Motor neuron (in vitro differentiated cells): ENCODE results near the gene IQSEC3. TPM values are rescaled to one million over a fixed set of nuclear protein-coding genes. Genes with fewer than 3 reads are reported as not detected.
A peak's percentile ranks its signal among the peaks of the same experiment; 100 is the strongest.
"Not testable (repeated sequence)": the region's sequence is repeated elsewhere in the genome, so short reads cannot be mapped to it uniquely, and the experiment has no call there.

Experiments
- ATAC-seq, 8 experiments: fragments of 200-7000 bp; cut with Tn5 transposase; replicated peaks in 6 of 8; 2 replicates each; pipeline ENCODE4 v1.8.0; 2021; ENCODE audit warnings: mild to moderate bottlenecking in 8 of 8, moderate library complexity in 8 of 8
- H3K27ac ChIP-seq, 2 donors: fragments of 250-450 bp; sonication (Bioruptor Pico); 2 replicates each; pipeline ENCODE4 v1.9.0; 2021; ENCODE audit warnings: antibody characterized with exemption in 2 of 2, mild to moderate bottlenecking in 2 of 2, moderate library complexity in 1 of 2
- H3K4me1 ChIP-seq, 2 donors: fragments of 250-450 bp; sonication (Bioruptor Pico); replicated peaks in 1 of 2; 2 replicates each; pipeline ENCODE4 v1.6.1; 2021; ENCODE audit warnings: antibody characterized with exemption in 2 of 2, mild to moderate bottlenecking in 2 of 2, moderate library complexity in 1 of 2
- H3K4me3 ChIP-seq, 5 donors: fragments of 250-450 bp; sonication (Bioruptor Pico); 2 replicates each; pipeline ENCODE4 v1.9.0; 2021; ENCODE audit warnings: antibody characterized with exemption in 5 of 5, mild to moderate bottlenecking in 5 of 5, moderate library complexity in 4 of 5
- WGBS, 10 experiments: fragments of 450-650 bp; shearing (Covaris generic); methylation state at CpG; one replicate each; pipeline ENCODE4 v1.0.0; 2022; 5-methylcytosine and 5-hydroxymethylcytosine counted together
- in situ Hi-C, 9 experiments: fragments of 400-800 bp; cut with MboI; loops; one replicate each; pipeline ENCODE4 v1.15.0; 2021; ENCODE audit warnings: low sequenced_read_pairs in 9 of 9, low pct_unique_long_range_greater_than_20kb in 2 of 9; ENCODE audit not compliant: unreplicated experiment in 9 of 9
- total RNA-seq, 8 experiments: library from RNA; unstranded; fragments of 300-600 nt; gene quantifications; 2 replicates each; pipeline versions ENCODE4 v1.2.3 to v1.2.4, GENCODE V29; 2022

IQSEC3 gene
- total RNA-seq, 8 experiments from 2014 or later, result 0.09 to 5.6 (median 1.8) TPM

DNA sequence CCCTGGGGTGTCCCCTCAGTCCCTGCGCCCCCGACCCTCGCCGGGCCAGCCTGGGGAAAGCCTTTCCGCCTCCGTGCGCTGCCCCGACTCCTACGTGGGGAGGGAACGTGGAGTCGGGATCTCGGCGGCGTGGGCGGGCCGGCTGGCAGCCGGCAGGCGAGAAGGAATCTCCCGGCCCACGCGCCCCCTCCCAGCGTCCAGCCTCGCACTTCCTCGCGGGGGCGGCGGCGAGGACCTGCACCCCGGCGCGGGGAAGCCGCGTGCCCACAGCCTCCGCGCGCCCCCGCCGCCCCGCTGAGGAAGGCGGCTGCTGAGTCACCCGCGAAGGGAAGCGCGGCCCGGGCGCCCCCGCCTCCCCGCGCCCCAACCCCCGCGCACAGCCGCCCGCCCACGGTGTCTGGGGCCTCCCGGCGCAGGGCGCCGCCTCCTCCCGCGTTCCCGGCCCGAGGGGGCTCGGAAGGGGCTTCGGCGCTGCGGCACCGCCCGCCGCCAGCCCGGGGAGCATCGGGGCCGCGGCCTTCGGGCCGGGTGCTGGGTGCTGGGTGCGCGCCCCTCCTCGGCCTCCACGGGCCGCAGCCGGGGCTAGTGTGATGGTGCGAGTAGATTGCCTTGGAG is 11.3 kb downstream of the IQSEC3 start:
- H3K4me1 ChIP-seq, H3K27ac ChIP-seq, in situ Hi-C loops: not testable (repeated sequence)
- H3K4me3 ChIP-seq, result peak overlapping the region; percentile 10 to 25 (median 21)
- WGBS, 10 experiments, result no CpG with 5 or more reads among the region's 82 CpGs
- ATAC-seq, result peak; percentile 29 to 90 (median 84)

DNA sequence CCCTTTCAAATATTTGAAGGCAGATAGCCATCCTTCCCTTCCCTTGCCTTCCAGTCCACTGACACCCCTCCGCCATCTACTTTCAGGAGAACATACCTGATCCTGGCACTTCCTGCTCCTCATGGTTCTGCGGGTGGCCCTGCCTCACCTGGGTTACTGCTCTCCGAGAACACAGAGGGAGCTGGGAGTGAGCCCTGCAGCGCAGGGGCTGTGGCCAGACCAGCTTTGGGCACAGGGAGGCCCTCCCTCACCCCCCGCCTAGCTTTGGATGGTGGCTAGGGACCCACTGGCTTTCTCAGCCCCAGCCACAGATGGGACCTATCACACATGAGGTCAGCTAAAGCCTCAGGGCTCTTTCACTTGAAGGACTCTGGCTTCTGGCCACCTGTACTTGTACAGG is 12.4 kb downstream of the IQSEC3 start:
- ATAC-seq, result no peak
- H3K27ac ChIP-seq, result no peak overlapping the region
- 30 to 92% (median 80%) methylated on average over 1 to 2 of the region's 5 CpGs; no CpG with 5 or more reads in 7 of the 10 experiments for WGBS, 10 experiments
- no peaks in the 10 kb centered on the region for H3K4me1 ChIP-seq
- in situ Hi-C loops, result no loop called here
- no peak overlapping the region for H3K4me3 ChIP-seq

DNA sequence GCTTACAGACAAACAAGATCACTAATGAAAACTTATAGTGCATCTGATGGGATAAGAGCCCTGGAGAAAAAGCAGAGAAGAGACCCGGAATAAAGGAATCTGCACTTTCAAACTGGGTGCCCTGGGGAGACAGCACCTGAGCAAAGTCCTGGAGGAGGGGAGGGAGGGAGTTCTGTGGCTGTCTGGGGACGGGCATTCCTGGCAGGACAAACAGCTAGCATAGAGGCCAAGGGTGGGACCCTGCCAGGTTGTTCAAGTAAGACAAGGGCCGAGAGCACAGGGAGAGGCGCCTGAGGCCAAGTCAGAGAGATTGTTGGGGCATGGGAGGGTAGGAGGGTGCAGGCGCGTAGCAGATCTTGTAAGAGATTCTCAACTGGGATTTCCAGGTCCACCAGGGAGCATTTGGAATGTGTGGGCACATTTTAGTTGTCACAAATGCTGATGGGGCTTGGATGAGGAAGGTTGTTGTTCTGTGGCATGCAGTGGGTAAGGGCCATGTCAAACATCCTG is 14.2 kb downstream of the IQSEC3 start:
- in situ Hi-C loops, result no loop called here

DNA sequence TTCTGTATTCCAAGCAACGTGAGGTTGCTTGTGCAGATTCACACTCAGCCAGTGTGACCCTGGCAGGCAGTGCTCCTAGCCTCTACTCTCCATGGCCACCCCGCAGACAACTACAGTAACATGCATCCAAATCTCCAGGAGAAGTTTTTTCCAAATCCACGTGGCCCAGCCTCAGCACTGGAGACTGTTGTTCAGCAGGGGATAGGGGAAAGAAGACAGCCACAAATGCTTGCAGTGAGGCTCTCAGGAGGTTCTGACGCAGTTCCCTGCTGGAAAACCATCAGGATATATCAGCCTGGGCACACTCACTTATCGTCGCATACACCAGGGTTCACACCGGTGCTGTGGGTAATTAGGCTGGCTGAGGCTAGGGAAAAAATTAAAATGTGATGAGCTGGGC is 16.2 kb downstream of the IQSEC3 start:
- 0 to 80% (median 33%) methylated on average over 1 to 6 of the region's 7 CpGs; no CpG with 5 or more reads in 1 of the 10 experiments for WGBS, 10 experiments
- no peak for ATAC-seq
- H3K4me1 ChIP-seq, result no peaks in the 10 kb centered on the region
- H3K4me3 ChIP-seq, result no peak overlapping the region
- no peak overlapping the region for H3K27ac ChIP-seq
- in situ Hi-C loops, result no loop called here

More for the DNA sequence above, 14.2 kb downstream of the IQSEC3 start:
- Histone ChIP-seq H3K27ac (no peak overlapping the region), H3K4me3 (no peak overlapping the region), H3K4me1 (no peaks in the 10 kb centered on the region)
- 0 to 71% (median 42%) methylated on average over 1 to 5 of the region's 6 CpGs; no CpG with 5 or more reads in 1 of the 10 experiments for WGBS, 10 experiments
- no peak for ATAC-seq

DNA sequence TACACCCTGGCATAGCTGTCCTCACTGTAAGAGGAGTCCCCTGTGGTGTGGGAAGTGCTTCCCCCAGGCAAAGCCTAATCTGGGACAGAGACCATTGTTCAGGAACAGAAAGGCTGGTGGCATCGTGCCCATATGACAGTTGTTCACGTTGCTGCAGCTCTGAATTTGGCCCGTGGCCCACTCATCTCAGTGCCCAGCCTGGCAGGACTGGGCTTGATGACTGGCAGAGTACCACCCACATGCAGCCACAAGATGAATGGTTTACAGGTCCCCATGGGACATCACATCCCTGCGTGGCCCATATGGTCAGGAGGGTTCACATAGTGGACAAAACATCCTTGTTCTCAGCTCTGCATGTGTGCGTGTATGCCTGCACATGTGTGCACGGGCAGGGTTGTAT is 17.5 kb downstream of the IQSEC3 start:
- Histone ChIP-seq H3K4me1 (no peaks in the 10 kb centered on the region), H3K4me3 (no peak overlapping the region), H3K27ac (no peak overlapping the region)
- ATAC-seq, result no peak
- WGBS, 10 experiments, result 40 to 73% (median 55%) methylated on average over 1 to 3 of the region's 6 CpGs; no CpG with 5 or more reads in 6 of the 10 experiments
- in situ Hi-C loops, result no loop called here

DNA sequence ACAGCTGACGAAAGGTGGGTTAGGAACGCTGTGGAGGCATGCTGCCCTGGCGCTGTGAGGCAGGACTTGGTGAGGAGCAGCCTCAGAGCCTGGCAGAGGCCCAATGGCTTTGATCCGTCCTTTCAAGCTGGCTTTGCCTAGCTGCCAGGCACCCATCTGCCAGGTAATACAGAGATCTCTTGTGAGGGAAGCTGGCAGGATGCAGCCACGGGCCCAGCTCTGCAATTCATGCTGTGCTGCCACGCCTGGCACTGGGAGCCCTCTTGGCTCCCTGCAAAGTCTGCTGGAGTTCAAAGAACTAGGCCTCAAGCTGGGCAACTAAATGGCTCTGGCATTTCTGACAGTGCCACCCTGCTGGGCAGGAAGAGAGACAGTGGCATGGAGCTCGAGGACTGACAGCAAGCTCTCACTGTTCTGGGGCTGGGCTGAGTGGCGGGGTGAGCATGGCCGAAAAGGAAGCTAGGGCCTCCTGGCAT is 18.7 kb downstream of the IQSEC3 start:
- no peak overlapping the region for H3K27ac ChIP-seq
- H3K4me3 ChIP-seq, result no peak overlapping the region
- no peak for ATAC-seq
- WGBS, 10 experiments, result 0 to 80% (median 65%) methylated on average over 1 to 7 of the region's 9 CpGs; no CpG with 5 or more reads in 5 of the 10 experiments
- no peaks in the 10 kb centered on the region for H3K4me1 ChIP-seq
- in situ Hi-C loops, result no loop called here

DNA sequence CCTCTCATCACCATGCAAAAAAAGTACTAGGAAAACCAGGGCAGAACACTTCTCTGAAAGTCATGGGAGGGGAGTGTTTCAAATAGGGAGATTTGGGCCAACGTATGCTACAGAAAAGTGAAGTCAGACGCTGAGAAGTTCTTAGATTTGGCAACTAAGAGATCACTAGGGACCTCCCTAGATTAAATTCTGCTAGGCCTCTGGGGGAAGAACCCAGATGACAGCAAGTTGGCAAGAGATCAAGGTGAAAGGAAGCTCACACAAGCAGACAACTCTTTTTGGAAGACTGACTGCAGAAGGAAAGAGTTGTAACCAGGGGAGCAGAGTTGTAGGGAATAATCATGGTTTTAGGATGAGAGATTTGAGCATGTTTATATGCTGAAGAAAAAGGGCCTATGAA is 20.7 kb downstream of the IQSEC3 start:
- Histone ChIP-seq H3K4me3 (no peak overlapping the region), H3K4me1 (no peaks in the 10 kb centered on the region), H3K27ac (no peak overlapping the region)
- no peak for ATAC-seq
- in situ Hi-C loops, result no loop called here
- WGBS, 10 experiments, result 0 to 71% (median 6%) methylated on average over 1 to 2 of the region's 2 CpGs; no CpG with 5 or more reads in 4 of the 10 experiments

DNA sequence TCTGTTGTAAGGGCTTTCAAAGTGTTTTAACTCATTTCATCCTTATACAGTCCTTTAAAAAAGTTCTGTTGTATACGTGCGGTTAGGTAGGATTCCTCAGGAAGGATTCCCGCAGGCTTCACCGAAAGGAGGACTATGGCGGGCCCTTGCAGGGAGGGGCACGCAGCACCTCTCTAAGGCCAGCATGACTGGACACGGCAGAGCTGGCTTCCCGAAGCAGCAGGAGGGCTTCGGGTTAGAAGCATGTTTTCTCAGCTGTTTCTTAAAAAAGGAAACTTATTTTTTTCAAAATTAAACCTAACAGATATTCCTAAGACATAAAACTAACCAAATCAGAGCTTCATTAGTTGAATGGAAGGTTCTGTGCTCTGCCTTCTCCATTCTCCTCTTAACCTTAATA is 21.3 kb downstream of the IQSEC3 start:
- ATAC-seq, result no peak
- H3K4me1 ChIP-seq, result no peaks in the 10 kb centered on the region
- no peak overlapping the region for H3K27ac ChIP-seq
- 0 to 100% (median 74%) methylated on average over 1 to 9 of the region's 9 CpGs; no CpG with 5 or more reads in 2 of the 10 experiments for WGBS, 10 experiments
- in situ Hi-C loops, result no loop called here
- H3K4me3 ChIP-seq, result no peak overlapping the region

DNA sequence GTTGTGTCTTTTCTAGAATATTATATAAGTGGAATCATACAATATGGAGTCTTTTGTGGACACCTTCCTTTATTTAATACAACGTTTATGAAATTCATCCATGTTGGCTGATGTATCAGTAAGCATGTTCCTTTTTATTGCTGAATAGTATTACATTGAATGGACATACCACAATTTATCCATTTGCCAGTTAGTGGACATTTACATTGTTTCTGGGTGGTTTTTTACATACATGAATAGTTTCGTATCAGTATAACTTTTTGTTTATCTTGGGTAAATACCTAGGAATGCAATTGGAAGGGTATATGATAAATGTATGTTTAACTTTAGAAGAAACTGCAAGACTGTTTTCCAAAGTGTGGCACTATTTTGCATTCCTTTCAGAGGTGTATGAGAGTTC is 23.1 kb downstream of the IQSEC3 start:
- 0 to 75% (median 55%) methylated on average over 2 of the region's 2 CpGs; no CpG with 5 or more reads in 1 of the 10 experiments for WGBS, 10 experiments
- in situ Hi-C loops, result no loop called here
- Histone ChIP-seq H3K4me3 (no peak overlapping the region), H3K27ac (no peak overlapping the region), H3K4me1 (no peaks in the 10 kb centered on the region)
- ATAC-seq, result no peak

DNA sequence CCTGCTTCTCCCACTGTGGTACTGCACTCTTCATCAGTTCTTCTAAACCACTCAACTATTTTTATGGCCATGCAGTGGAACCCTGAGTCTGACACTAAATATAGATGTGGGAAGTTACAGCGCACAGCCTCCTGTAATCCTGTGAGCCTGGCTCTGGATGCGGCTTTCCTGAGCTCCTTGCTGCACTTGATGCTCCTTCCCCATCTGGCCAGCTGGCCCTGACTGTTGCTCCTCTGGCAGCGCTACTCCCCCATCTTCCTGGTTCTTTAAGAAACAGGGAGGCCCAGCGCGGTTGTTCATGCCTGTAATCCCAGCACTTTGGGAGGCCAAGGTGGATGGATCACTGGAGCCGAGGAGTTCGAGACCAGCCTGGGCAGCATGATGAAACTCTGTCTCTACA is 24.6 kb downstream of the IQSEC3 start:
- in situ Hi-C loops, result no loop called here
- H3K4me1 ChIP-seq, result no peaks in the 10 kb centered on the region
- no peak for ATAC-seq
- H3K27ac ChIP-seq, result no peak overlapping the region
- 60 to 100% (median 77%) methylated on average over 1 to 6 of the region's 7 CpGs; no CpG with 5 or more reads in 3 of the 10 experiments for WGBS, 10 experiments
- H3K4me3 ChIP-seq, result no peak overlapping the region

DNA sequence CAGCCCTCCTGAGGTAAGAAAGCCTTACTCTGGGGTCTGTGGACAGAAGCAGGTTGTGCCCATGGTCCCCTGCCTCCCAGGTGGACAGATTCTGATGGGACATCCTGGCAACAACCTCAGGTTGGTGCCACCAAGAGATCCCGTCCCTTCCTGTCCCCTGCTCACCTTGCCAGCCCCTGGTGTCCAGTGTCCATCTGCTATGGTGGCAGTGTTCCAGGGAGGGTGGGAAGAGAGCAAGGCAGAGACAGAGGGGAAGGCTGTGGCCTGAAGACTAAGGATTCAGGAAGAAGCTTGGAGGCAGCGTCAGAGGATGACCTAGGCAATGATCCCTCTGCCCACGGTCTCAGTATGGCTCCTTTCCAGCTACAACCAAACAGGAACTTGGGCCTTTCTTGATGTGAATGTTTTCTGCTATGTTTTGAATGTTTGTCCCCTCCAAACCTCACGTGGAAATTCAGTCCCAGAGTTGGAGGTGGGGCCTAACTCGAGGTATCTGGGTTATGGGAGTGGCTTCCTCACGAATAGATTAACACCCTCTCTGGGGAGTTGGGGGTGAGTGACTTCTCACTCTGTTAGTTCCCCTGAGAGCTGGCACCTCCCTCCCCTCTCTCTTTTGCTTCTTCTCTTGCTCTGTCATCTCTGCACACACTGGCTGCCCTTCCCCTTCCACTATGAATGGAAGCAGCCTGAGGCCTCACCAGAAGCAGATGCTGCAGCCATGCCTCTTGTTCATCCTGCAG is 26.9 kb downstream of the IQSEC3 start:
- Histone ChIP-seq H3K4me1 (no peaks in the 10 kb centered on the region), H3K4me3 (no peak overlapping the region), H3K27ac (no peak overlapping the region)
- WGBS, 10 experiments, result 0 to 100% (median 21%) methylated on average over 1 to 5 of the region's 6 CpGs; no CpG with 5 or more reads in 3 of the 10 experiments
- no peak for ATAC-seq
- in situ Hi-C loops, result no loop called here

DNA sequence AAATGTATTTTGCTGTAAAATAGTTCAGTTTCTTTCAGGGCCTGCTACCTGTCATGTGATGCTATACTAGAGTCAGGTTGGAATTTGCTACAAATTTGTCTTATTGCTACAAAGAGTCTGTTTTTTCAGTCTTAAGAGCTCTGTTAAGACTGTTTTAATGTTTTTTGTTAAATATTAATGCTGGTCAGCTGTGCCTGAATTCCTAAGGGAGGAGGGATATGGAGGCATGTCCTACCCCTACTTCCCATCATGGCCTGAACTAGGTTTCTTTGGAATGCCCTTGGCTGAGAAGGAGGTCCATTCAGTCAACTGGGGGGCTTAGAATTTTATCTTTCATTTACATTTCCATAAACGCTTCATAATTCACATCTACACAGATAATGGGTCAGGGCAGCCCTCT is 30.0 kb downstream of the IQSEC3 start:
- no peak overlapping the region for H3K4me3 ChIP-seq
- H3K27ac ChIP-seq, result no peak overlapping the region
- in situ Hi-C loops, result no loop called here
- peaks cover 10 to 14% of the 10 kb centered on the region in 2 donors for H3K4me1 ChIP-seq
- WGBS, 10 experiments, result 0 to 88% (median 63%) methylated on average over 1 of the region's 1 CpG; no CpG with 5 or more reads in 4 of the 10 experiments
- ATAC-seq, result no peak

DNA sequence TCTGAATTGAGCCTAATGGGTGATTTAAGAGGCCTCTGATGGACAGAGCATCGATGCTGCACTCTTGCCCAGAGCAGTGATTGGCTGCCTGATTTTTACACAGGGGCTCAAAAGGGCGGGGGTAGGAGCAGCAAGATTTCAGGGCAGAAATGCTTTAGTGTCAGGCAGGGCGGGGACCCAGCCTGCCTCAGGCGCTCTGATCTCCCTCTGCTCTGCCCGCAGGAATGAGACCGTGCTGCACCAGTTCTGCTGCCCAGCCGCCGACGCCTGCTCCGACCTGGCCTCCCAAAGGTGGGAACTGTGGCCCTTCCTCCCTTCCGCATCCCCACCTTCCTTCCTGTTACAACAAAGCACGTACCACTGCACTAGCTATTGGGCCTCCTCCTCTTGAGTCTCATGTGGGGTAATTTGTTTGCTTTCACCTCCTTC is 32.4 kb downstream of the IQSEC3 start:
- no peak overlapping the region for H3K27ac ChIP-seq
- H3K4me1 ChIP-seq, result peaks cover 23 to 26% of the 10 kb centered on the region in 2 donors
- ATAC-seq, result peak in 6 of 8 experiments; percentile 11 to 89 (median 44)
- 0 to 33% (median 6%) methylated on average over 1 to 10 of the region's 12 CpGs; no CpG with 5 or more reads in 2 of the 10 experiments for WGBS, 10 experiments
- in situ Hi-C loops, result no loop called here
- H3K4me3 ChIP-seq, result no peak overlapping the region
